ENCODE data around the gene ARAP2. TPM values are rescaled to one million over a fixed set of nuclear protein-coding genes. Genes with fewer than 3 reads are reported as not detected.

ARAP2 gene
- total and polyA plus RNA-seq, 7 experiments from 2014 or later = 10.4 to 78.5 (median 43.5) TPM

- Mint-ChIP-seq H3K4me3 (peak overlapping the region in 7 of 10 donors; percentile 25 to 80 (median 38)), H3K27me3 (no peaks in the 10 kb centered on the region), H3K36me3 (peaks cover 0 to 44% (median 0%) of the 10 kb centered on the region in 5 donors), H3K4me1 (peaks cover 5 to 65% (median 11%) of the 10 kb centered on the region in 7 donors), H3K27ac (peak overlapping the region in 8 of 9 donors; percentile 38 to 96 (median 71)), H3K9me3 (peaks cover 0 to 26% (median 0%) of the 10 kb centered on the region in 11 donors)
- Histone ChIP-seq H3K4me1 (ENCODE audit: control insufficient read depth in 2 of 2, insufficient read depth in 2 of 2, low read length in 2 of 2) (peaks cover 6 to 28% of the 10 kb centered on the region in 2 donors), H3K27me3 (ENCODE audit: control insufficient read depth in 2 of 2, insufficient read depth in 2 of 2, low read length in 2 of 2) (no peaks in the 10 kb centered on the region), H3K27ac (ENCODE audit: low read depth, low read length) (peak overlapping the region; percentile 8), H3K4me3 (ENCODE audit: low read length) (peak overlapping the region; percentile 22), H3K9me3 (ENCODE audit: control insufficient read depth in 2 of 3, low read length in 3 of 3) (no peaks in the 10 kb centered on the region), H3K36me3 (ENCODE audit: control insufficient read depth in 2 of 3, insufficient read depth in 3 of 3, low read length in 3 of 3) (no peaks in the 10 kb centered on the region)
- CTCF ChIA-PET = interaction anchor here (0.7 kb wide), 1 partner anchor 26 kb away, joined by 3 read pairs; no protein-coding TSS in a partner anchor
- peak; percentile 93 for ATAC-seq
- POLR2A ChIA-PET = interaction anchor here (0.6 to 1.3 kb wide), 5 partner anchors 42 to 105 kb away, joined by 3 to 5 read pairs (median 3); partner anchors contain the start of gene ARAP2
- DNase-seq = peak in 8 of 9 donors; percentile 15 to 62 (median 47)
- intact Hi-C loops (cut with micrococcal nuclease) = loop anchor here (1.0 to 2.0 kb wide), 12 partner anchors 8 to 108 kb away; no protein-coding TSS in a partner anchor
Observed at GRCh38 chr4:36285784-36286480, 41.6 kb upstream of the ARAP2 start.

- no peak for ATAC-seq
- peaks cover 0 to 23% (median 0%) of the 10 kb centered on the region in 11 donors for H3K9me3 Mint-ChIP-seq
- H3K4me3 ChIP-seq (ENCODE audit: low read length) = no peak overlapping the region
- H3K4me1 Mint-ChIP-seq = peaks cover 11 to 80% (median 11%) of the 10 kb centered on the region in 7 donors
- peaks cover 6 to 42% of the 10 kb centered on the region in 2 donors for H3K4me1 ChIP-seq (ENCODE audit: control insufficient read depth in 2 of 2, insufficient read depth in 2 of 2, low read length in 2 of 2)
- no peaks in the 10 kb centered on the region for H3K9me3 ChIP-seq (ENCODE audit: control insufficient read depth in 2 of 3, low read length in 3 of 3)
- no peaks in the 10 kb centered on the region for H3K36me3 ChIP-seq (ENCODE audit: control insufficient read depth in 2 of 3, insufficient read depth in 3 of 3, low read length in 3 of 3)
- no peaks in the 10 kb centered on the region for H3K27me3 ChIP-seq (ENCODE audit: control insufficient read depth in 2 of 2, insufficient read depth in 2 of 2, low read length in 2 of 2)
- H3K36me3 Mint-ChIP-seq = peaks cover 0 to 48% (median 0%) of the 10 kb centered on the region in 5 donors
- H3K27me3 Mint-ChIP-seq = no peaks in the 10 kb centered on the region
- ChIA-PET POLR2A (no interaction called here), CTCF (no interaction called here)
- H3K27ac Mint-ChIP-seq = peak overlapping the region in 3 of 9 donors; percentile 5 to 61 (median 43)
- H3K4me3 Mint-ChIP-seq = peak overlapping the region in 2 of 10 donors; percentile 16 to 83
- no peak for DNase-seq
- intact Hi-C loops (cut with micrococcal nuclease) = no loop called here
- no peak overlapping the region for H3K27ac ChIP-seq (ENCODE audit: low read depth, low read length)
Observed at GRCh38 chr4:36283912-36284465, 39.7 kb upstream of the ARAP2 start.

GRCh38 chr4:36282503-36283030 lies 38.3 kb upstream of the ARAP2 start:
- CTCF ChIA-PET = no interaction called here
- Histone ChIP-seq H3K4me1 (ENCODE audit: control insufficient read depth in 2 of 2, insufficient read depth in 2 of 2, low read length in 2 of 2) (peaks cover 6 to 41% of the 10 kb centered on the region in 2 donors), H3K4me3 (ENCODE audit: low read length) (peak overlapping the region; percentile 30), H3K36me3 (ENCODE audit: control insufficient read depth in 2 of 3, insufficient read depth in 3 of 3, low read length in 3 of 3) (no peaks in the 10 kb centered on the region), H3K27ac (ENCODE audit: low read depth, low read length) (no peak overlapping the region), H3K27me3 (ENCODE audit: control insufficient read depth in 2 of 2, insufficient read depth in 2 of 2, low read length in 2 of 2) (no peaks in the 10 kb centered on the region), H3K9me3 (ENCODE audit: control insufficient read depth in 2 of 3, low read length in 3 of 3) (no peaks in the 10 kb centered on the region)
- Mint-ChIP-seq H3K27me3 (no peaks in the 10 kb centered on the region), H3K36me3 (peaks cover 0 to 37% (median 0%) of the 10 kb centered on the region in 5 donors), H3K4me1 (peaks cover 11 to 84% (median 17%) of the 10 kb centered on the region in 7 donors), H3K9me3 (peaks cover 0 to 20% (median 0%) of the 10 kb centered on the region in 11 donors), H3K4me3 (peak overlapping the region in 1 of 10 donors; percentile 83), H3K27ac (peak overlapping the region in 1 of 9 donors; percentile 21)
- no peak for DNase-seq
- ATAC-seq = no peak
- POLR2A ChIA-PET = no interaction called here
- intact Hi-C loops (cut with micrococcal nuclease) = no loop called here

- ATAC-seq = peak; percentile 55
- no peak within 1 kb of the TSS for H3K27ac ChIP-seq (ENCODE audit: low read depth, low read length)
Observed at GRCh38 chr4:36281384-36282106, 37.2 kb upstream of the ARAP2 start, which contains the start of gene DTHD1. Gene DTHD1 (plus strand): TSS chr4:36281616. CDS start chr4:36281759, 143 bp downstream.

DNA sequence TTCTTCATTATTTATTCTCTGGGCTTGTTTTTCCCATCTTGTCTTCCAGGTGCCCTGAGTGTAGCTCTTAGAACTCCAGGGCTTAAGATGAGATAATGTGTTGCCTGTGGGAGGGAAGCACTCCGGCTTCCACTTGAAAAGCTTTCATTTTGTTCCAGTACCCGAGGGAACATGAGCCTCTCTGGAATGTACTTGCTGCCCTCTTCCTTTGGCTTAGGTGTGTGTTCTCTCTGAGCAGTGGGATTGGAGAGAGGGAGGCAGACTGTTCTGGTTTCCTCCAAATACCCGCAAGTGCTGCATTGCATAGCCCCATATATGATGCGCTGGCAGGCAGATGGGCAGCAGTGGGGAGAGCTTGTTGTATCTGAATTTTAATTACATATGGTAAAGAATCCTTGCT lies 36.2 kb upstream of the ARAP2 start:
- Mint-ChIP-seq H3K4me3 (peak overlapping the region in 1 of 10 donors; percentile 13), H3K36me3 (peaks cover 0 to 31% (median 0%) of the 10 kb centered on the region in 5 donors), H3K27ac (peak overlapping the region in 1 of 9 donors; percentile 7), H3K4me1 (peaks cover under 1 to 76% (median 7%) of the 10 kb centered on the region in 7 donors), H3K9me3 (peaks cover 0 to 15% (median 0%) of the 10 kb centered on the region in 11 donors), H3K27me3 (no peaks in the 10 kb centered on the region)
- Histone ChIP-seq H3K27me3 (ENCODE audit: control insufficient read depth in 2 of 2, insufficient read depth in 2 of 2, low read length in 2 of 2) (no peaks in the 10 kb centered on the region), H3K4me1 (ENCODE audit: control insufficient read depth in 2 of 2, insufficient read depth in 2 of 2, low read length in 2 of 2) (peaks cover under 1 to 28% of the 10 kb centered on the region in 2 donors), H3K9me3 (ENCODE audit: control insufficient read depth in 2 of 3, low read length in 3 of 3) (no peaks in the 10 kb centered on the region), H3K4me3 (ENCODE audit: low read length) (no peak overlapping the region), H3K36me3 (ENCODE audit: control insufficient read depth in 2 of 3, insufficient read depth in 3 of 3, low read length in 3 of 3) (no peaks in the 10 kb centered on the region), H3K27ac (ENCODE audit: low read depth, low read length) (no peak overlapping the region)
- POLR2A ChIA-PET = no interaction called here
- no peak for ATAC-seq
- intact Hi-C loops (cut with micrococcal nuclease) = no loop called here
- CTCF ChIA-PET = no interaction called here
- DNase-seq = no peak

More at GRCh38 chr4:36281384-36282106, 37.2 kb upstream of the ARAP2 start, which contains the start of gene DTHD1:
- peaks cover 0 to 32% (median 0%) of the 10 kb centered on the region in 5 donors for H3K36me3 Mint-ChIP-seq
- no peak for DNase-seq
- H3K27me3 ChIP-seq (ENCODE audit: control insufficient read depth in 2 of 2, insufficient read depth in 2 of 2, low read length in 2 of 2) = no peaks in the 10 kb centered on the region
- intact Hi-C loops (cut with micrococcal nuclease) = no loop called here
- H3K4me1 Mint-ChIP-seq = peaks cover 10 to 80% (median 17%) of the 10 kb centered on the region in 7 donors
- peak within 1 kb of the TSS; percentile 21 for H3K4me3 ChIP-seq (ENCODE audit: low read length)
- CTCF ChIA-PET = interaction anchor here (0.6 kb wide), 1 partner anchor 18 kb away, joined by 3 read pairs; no protein-coding TSS in a partner anchor
- peak within 1 kb of the TSS in 1 of 9 donors; percentile 35 for H3K27ac Mint-ChIP-seq
- POLR2A ChIA-PET = no interaction called here
- no peaks in the 10 kb centered on the region for H3K9me3 ChIP-seq (ENCODE audit: control insufficient read depth in 2 of 3, low read length in 3 of 3)
- H3K27me3 Mint-ChIP-seq = no peaks in the 10 kb centered on the region
- peaks cover 6 to 33% of the 10 kb centered on the region in 2 donors for H3K4me1 ChIP-seq (ENCODE audit: control insufficient read depth in 2 of 2, insufficient read depth in 2 of 2, low read length in 2 of 2)
- H3K4me3 Mint-ChIP-seq = peak within 1 kb of the TSS in 2 of 10 donors; percentile 56 to 83
- no peaks in the 10 kb centered on the region for H3K36me3 ChIP-seq (ENCODE audit: control insufficient read depth in 2 of 3, insufficient read depth in 3 of 3, low read length in 3 of 3)
- H3K9me3 Mint-ChIP-seq = peaks cover 0 to 16% (median 0%) of the 10 kb centered on the region in 11 donors

DNA sequence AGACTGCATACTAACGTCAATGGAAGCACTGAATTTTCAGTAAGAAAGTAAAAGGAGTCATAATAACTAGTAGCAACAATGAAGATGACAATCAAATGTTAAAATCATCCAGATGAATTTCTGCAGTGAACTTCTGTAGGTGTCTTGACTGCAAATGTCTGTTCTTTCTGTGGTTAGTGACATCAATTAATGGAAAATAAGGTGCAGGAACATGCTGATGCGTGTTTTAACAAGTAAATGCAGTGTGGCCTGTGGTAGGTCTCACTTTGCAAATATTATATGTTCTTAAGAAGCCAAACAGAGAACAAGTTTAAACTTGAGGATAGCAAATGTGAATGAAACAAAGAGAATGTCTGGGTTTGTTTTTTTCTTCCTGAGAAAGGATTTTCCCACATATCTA lies 34.5 kb upstream of the ARAP2 start:
- POLR2A ChIA-PET = no interaction called here
- Histone ChIP-seq H3K36me3 (ENCODE audit: control insufficient read depth in 2 of 3, insufficient read depth in 3 of 3, low read length in 3 of 3) (no peaks in the 10 kb centered on the region), H3K27me3 (ENCODE audit: control insufficient read depth in 2 of 2, insufficient read depth in 2 of 2, low read length in 2 of 2) (no peaks in the 10 kb centered on the region), H3K4me1 (ENCODE audit: control insufficient read depth in 2 of 2, insufficient read depth in 2 of 2, low read length in 2 of 2) (peaks cover 0 to 20% of the 10 kb centered on the region in 2 donors), H3K9me3 (ENCODE audit: control insufficient read depth in 2 of 3, low read length in 3 of 3) (no peaks in the 10 kb centered on the region), H3K4me3 (ENCODE audit: low read length) (no peak overlapping the region), H3K27ac (ENCODE audit: low read depth, low read length) (no peak overlapping the region)
- Mint-ChIP-seq H3K36me3 (peaks cover 0 to 24% (median 0%) of the 10 kb centered on the region in 5 donors), H3K27ac (peak overlapping the region in 2 of 9 donors; percentile 5 to 47), H3K9me3 (peaks cover 0 to 11% (median 0%) of the 10 kb centered on the region in 11 donors), H3K4me3 (no peak overlapping the region), H3K27me3 (no peaks in the 10 kb centered on the region), H3K4me1 (peaks cover 0 to 61% (median 7%) of the 10 kb centered on the region in 7 donors)
- ATAC-seq = peak; percentile 38
- CTCF ChIA-PET = no interaction called here
- no peak for DNase-seq
- intact Hi-C loops (cut with micrococcal nuclease) = loop anchor here (1.0 to 2.0 kb wide), 3 partner anchors 7 to 14 kb away; no protein-coding TSS in a partner anchor
